GM13977 (cell line): ENCODE measurements around the gene ULK4.
"Not testable (repeated sequence)": the region's sequence is repeated elsewhere in the genome, so short reads cannot be mapped to it uniquely, and the experiment has no call there.

Source experiments
- DNase-seq: peaks from one replicate; pipeline ENCODE4 v3.0.0; 2012; ENCODE audit warnings: low spot score
- CTCF ChIP-seq: IDR thresholded peaks from 2 replicates; pipeline ENCODE4 v1.5.1; 2012; ENCODE audit warnings: mild to moderate bottlenecking, control low read depth; ENCODE audit not compliant: insufficient read depth; ENCODE audit errors: extremely low read depth, missing control alignments
- in situ Hi-C: fragments of 300-500 bp; cut with MboI; formaldehyde crosslinking; loops from one replicate; pipeline ENCODE4 v1.12.0; 2022; ENCODE audit warnings: low sequenced_read_pairs, low pct_unique_long_range_greater_than_20kb, mixed read lengths, inconsistent platforms; ENCODE audit not compliant: unreplicated experiment

The ULK4 gene

GRCh38 chr3:41448396-41448795 is 513.5 kb downstream of the ULK4 start:
- DNase-seq = no peak
- in situ Hi-C loops = no loop called here
- TF ChIP-seq CTCF = no peak

- no peak for TF ChIP-seq CTCF
- no peak for DNase-seq
- in situ Hi-C loops = no loop called here
These were observed 514.2 kb downstream of the ULK4 start for GRCh38 chr3:41447701-41448100.

GRCh38 chr3:41446316-41446715 is 515.6 kb downstream of the ULK4 start:
- in situ Hi-C loops, DNase-seq: not testable (repeated sequence)

GRCh38 chr3:41441568-41441967 is 520.3 kb downstream of the ULK4 start:
- DNase-seq = no peak
- in situ Hi-C loops = no loop called here
- TF ChIP-seq CTCF = no peak

GRCh38 chr3:41441139-41441538 is 520.8 kb downstream of the ULK4 start:
- no peak for DNase-seq
- in situ Hi-C loops = no loop called here
- no peak for TF ChIP-seq CTCF

- DNase-seq = no peak
- in situ Hi-C loops = no loop called here
- TF ChIP-seq CTCF = no peak
These were observed 524.9 kb downstream of the ULK4 start for GRCh38 chr3:41436983-41437382.

- in situ Hi-C loops = no loop called here
- no peak for DNase-seq
- no peak for TF ChIP-seq CTCF
These were observed 527.1 kb downstream of the ULK4 start for GRCh38 chr3:41434781-41435180.
